GM18517 (cell line): ENCODE results near the gene SLC16A11.
"Not testable (repeated sequence)": the region's sequence is repeated elsewhere in the genome, so short reads cannot be mapped to it uniquely, and the experiment has no call there.

Source experiments
- ATAC-seq: cut with Tn5 transposase; IDR thresholded peaks from one replicate; pipeline ENCODE4 v1.9.1; 2021; ENCODE audit warnings: mild to moderate bottlenecking, moderate library complexity; ENCODE audit not compliant: unreplicated experiment

SLC16A11 gene, protein sequence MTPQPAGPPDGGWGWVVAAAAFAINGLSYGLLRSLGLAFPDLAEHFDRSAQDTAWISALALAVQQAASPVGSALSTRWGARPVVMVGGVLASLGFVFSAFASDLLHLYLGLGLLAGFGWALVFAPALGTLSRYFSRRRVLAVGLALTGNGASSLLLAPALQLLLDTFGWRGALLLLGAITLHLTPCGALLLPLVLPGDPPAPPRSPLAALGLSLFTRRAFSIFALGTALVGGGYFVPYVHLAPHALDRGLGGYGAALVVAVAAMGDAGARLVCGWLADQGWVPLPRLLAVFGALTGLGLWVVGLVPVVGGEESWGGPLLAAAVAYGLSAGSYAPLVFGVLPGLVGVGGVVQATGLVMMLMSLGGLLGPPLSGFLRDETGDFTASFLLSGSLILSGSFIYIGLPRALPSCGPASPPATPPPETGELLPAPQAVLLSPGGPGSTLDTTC

DNA sequence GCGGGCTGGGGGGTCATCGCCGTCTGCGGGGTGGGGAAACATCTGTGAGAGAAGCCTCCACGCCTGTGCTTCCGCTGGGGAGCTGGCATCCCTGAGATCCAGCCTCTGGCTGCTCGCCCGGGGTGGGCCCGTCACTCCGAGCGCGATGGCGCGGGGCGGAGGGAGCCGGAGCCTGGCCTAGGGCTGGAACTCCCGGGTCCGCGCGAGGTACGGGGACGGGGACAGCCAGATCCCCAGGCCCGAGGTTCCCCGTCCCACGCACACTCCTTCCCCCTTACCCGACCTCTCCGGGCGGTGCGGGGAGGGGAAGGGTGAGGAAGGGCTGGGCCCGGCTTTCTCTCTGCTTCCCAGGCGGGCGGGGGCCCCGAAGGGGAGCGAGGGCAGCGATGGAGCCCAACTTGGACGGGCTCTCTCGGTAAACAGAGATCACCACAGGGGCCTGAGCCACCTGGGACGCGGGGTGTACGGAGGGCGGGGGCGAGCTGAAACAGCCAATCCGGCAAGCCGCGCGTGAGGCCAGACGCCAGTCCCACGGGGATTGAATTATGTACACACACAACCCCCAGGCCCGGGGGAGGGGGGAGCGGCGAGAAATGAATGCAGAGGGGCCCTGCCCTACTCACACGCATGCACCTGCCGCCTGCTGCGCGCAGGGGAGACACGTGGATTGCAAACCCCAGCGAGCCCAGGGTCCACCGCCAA, at the start of gene SLC16A11:
Gene SLC16A11 (minus strand): TSS at position 596 of the 702 bp plus-strand sequence. CDS start 579 bp downstream, at position 17.
- ATAC-seq = no peak

DNA sequence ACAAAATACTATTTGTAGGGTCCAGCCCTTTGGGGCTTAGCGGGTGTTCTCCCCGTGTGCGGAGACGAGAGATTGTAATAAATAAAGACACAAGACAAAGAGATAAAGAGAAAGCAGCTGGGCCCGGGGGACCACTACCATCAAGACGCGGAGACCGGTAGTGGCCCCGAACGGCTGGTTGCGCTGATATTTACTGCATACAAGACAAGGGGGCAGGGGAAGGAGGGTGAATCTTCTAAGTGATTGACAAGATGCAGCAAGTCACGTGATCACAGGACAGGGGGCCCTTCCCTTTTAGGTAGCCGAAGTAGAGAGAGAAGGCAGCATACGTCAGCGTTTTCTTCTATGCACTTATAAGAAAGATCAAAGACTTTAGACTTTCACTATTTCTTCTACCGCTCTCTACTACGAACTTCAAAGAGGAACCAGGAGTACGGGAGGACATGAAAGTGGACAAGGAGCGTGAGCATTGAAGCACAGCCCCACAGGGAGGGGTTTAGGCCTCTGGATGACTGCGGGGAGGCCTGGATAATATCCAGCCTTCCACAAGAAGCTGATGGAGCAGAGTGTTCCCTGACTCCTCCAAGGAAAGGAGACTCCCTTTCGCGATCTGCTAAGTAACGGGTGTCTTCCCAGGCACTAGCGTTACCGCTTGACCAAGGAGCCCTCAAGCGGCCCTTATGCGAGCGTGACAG, 47.6 kb upstream of the SLC16A11 start:
- not testable (repeated sequence) for ATAC-seq

DNA sequence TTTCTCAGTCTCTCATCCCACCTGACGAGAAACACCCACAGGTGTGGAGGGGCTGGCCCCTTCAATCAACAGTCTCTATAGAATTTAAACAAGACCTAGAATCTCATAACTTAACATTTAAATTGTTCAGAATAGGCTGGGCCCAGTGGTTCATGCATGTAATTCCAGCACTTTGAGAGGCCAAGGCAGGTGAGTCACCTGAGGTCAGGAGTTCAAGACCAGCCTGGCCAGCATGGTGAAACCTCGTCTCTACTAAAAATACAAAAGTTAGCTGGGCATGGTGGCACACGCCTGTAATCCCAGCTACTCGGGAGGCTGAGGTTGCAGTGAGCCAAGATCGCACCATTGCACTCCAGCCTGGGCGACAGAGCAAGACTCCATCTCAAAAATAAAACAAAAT, 45.7 kb upstream of the SLC16A11 start:
- ATAC-seq = not testable (repeated sequence)

DNA sequence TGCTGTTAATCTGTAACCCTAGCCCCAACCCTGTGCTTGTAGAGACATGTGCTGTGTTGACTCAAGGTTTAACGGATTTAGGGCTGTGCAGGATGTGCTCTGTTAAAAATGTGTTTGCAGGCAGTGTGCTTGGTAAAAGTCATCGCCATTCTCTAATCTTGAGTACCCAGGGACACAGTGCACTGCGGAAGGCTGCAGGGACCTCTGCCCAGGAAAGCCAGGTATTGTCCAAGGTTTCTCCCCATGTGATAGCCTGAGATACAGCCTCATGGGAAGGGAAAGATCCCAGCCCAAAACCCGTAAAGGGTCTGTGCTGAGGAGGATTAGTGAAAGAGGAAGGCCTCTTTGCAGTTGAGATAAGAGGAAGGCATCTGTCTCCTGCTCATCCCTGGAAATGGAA, 44.5 kb upstream of the SLC16A11 start:
- not testable (repeated sequence) for ATAC-seq

DNA sequence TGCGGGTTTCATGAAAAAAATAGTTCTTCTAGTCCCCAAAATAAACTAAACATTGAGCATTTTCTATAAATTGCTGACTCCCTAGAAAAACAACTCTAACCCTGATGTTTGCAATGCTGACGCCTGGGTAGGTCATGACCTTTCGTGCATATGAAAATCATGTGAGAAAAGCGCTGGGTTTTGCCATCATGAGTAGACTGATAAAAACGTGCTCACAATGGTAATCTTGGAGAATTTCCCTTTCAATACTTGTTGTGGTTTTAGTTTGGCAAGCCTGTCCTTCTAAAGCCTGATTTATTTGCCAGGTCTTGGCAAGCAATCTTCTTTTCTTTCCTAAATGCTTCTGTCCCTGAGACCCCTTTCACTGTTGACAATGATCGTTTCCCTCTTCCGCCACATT, 40.2 kb upstream of the SLC16A11 start:
- no peak for ATAC-seq

DNA sequence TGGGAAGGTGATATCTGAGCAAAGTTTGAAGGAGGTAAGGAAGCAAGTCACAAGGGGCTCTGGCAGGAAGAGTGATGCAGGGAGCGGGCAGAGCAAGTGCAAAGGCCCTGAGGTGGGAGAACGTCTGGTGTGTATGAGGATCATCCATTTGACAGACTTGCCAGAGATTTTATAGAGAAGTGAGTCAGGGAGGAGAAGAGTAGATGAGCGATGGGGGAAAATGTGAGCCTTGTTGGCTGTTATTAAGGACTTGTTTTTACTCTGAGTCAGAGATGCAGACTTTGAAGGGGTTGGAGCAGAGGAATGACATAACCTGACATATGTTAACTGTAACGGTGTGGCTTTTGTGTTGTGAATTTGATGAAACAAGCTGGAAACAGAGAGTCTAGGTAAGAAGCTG, 39.7 kb upstream of the SLC16A11 start:
- no peak for ATAC-seq

DNA sequence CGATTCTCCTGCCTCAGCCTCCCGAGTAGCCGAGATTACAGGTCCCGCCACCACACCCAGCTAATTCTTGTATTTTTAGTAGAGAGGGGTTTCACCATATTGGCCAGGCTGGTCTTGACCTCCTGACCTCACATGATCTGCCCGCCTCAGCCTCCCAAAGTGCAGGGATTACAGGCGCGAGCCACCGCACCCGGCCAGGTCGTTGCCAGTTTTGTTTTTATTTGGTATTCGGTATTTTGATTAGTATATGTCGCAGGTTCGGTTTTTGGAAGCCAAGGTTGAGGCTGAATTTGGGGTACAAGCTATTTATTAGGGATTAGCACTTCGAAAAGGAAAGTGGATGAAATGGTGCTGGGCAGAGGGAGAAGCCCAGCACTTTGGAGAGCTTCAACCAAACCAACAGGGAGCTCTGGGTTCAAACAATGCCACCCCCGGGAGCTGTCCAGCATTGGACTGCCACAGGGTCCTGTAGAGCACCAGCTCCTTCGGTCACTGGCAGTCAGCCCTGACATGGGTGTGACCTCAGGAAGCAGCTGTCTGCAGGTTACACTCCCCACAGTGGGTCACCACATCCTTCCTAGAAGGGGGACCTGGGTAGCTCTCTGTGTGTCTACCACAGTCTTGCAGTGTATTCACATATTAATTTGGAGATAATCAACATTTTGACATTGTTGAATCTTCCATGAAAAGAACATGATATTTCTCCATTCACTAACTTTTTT, 37.6 kb upstream of the SLC16A11 start:
- ATAC-seq = no peak

DNA sequence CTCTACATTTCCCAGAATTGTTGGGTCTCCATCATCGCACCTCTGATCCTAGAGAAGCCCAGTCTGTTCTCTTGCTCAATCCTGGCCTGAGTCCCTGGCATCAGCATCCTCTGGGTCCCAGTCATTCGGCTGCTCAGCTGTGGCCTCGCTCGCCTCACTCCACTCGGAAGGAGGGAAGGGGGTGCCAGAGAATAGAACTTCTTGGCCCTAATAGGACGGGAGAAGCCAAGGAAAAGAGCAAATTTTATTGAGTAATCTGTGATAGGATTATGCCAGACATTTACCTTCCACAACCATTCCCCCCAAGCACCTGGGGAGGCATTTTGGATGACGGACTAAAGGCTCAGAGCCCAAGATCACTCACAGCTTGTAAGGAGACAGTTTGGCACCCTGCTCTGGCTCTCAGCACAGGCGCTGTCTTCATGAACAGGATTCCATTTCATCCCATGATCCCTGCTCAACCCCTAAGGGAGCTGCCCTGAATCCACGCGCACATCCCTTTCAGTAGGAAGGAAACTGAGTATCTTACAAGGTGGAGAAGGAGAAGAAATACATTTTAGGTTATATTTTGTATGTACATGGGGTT, 36.7 kb upstream of the SLC16A11 start:
- no peak for ATAC-seq

DNA sequence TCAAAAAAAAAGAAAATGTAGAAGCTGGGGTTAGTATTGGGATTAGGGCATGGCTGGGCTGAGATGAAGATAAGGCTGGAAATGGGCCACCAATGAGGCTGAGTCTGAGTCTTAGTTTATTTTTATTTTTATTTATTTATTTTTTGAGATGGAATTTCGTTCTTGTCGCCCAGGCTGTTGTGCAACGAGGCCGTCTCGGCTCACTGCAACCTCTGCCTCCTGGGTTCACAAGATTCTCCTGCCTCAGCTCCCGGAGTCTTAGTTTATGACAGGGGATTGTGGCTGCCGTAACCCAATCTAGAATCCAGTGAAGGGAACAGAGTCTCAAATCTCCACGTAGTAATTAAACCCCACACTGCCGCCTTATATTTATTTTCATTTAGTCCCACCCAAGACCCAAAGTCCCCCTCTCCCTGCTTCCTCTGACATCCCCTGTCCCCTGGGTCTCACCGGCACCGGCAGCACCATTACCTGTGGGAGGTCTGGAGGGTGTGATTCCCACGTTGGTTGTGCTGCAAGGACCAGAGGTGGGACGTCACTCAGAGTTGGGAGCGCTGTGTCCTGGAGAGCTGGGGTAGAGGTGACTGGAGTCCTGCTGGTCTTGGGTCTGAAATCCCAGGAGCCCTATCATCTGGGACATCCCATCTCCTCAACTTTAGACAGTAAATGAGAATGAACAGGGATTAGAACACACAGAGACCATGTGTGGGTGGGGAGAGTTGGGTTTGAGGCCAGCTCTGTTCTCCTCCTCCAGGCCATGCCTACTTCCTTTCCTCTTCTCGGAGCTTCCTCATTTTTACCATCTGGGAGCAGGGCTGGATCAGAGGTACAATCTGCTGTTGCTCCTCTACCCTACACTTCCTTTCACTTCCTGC, 35.9 kb upstream of the SLC16A11 start, which contains the start of gene CLEC10A:
Gene CLEC10A (minus strand): TSS at position 671 of the 875 bp plus-strand sequence. CDS start 1,439 bp downstream, outside the sequence.
- ATAC-seq = no peak

DNA sequence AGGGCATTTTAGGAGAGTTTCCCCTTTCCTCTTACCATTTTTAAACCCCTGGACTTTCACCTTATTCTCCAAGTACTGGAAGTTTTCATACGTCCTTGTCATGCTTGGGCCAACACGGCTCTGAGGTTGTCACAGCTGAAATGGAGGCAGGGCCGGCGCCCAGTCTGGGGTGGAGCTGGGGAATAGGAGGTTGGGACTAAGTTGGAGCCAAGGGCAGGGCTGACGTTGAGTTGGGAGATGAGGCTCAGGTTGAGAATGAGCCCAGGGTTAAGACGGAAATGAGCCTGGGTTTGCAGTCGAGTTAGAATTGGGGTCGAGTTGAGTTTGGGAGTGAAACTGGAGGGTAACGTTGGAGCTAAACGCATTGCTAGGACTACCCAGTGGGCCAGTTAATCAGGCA, 34.8 kb upstream of the SLC16A11 start:
- ATAC-seq = no peak

DNA sequence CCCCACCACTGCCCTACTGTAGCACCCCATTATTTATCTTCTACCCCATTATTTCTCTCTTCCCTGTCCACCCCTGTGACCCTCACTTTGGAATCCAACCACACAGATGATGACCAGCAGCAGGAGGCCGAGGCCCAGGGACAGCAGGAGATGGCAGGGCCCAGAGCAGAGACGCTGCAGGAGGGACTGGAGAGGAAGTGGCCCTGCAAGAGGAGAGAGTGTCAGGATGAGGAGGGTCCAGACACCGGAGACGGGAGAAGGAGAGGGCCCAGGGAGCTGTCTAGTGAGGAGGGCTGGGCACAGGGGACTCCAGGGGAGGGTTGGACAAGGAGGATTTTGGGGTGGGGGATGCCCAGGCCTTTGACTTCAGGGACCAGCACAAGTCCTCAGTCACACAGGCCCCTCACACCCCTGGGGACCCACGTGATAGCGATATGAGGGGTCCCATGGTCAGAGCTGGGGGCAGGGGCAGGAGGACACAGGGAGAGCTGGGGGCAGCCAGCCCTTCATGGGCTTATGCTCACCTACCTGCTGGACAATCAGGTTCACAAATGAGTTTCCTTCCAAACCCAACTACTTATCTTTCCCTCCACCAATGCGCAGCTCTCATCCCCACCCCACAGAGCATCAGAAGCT, 34.1 kb upstream of the SLC16A11 start:
- no peak for ATAC-seq

DNA sequence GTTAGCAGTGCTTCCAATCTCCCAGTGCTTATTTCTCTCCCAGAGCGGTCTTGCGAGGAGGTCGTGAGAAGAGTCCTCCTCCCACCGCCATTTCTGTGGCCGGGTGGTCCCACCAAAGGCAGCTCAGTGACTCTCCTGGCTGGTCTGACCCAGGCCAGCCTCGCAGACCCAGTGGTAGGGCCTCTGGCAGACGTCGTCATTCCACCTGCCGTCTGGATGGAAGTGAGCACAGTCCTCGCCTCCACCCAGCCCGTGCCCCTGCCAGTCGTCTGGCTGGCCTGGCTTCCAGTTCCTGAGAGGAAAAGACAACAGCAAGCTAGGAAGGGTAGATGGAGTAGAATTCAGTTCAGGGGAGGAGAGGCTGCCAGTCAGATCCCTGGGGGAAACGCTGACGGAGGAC, 31.0 kb upstream of the SLC16A11 start:
- no peak for ATAC-seq

DNA sequence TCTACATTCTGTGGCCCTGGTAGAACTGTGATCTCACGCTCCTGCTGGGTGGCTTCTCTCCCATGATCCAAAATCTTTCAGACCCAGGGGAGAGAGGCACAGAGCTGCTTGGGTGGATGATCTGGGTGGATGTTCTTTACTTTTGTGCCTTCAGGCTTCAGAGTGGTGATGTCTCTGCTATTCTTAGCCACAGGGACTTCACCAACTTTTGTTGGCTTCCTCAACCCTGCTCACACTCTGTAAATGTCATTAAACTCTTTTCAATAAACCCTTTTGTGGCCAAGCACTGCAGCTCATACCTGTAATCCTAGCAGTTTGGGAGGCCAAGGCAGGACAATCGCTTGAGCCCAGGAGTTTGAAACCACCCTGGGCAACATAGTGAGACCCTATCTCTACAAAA, 28.5 kb upstream of the SLC16A11 start:
- no peak for ATAC-seq

DNA sequence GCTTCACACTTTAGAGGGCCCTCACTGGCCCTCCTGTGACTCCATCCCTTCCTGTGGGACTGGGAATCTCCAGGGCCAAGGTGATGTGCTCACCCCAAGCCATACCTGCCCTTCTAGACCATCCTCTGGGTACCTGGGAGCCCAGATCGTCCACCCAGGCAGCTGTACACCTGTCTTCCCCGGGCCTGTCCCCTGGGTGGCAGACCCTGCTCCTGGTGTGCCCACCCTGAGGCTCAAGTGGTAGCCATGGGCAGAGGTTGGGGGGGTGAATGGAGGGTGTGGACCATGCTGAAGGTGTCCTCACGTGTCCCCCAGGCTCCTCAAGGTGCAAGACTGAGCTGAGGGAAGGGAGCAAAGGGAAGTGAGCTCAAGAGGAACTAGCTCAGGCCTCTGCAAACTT, 26.8 kb upstream of the SLC16A11 start:
- ATAC-seq = no peak

DNA sequence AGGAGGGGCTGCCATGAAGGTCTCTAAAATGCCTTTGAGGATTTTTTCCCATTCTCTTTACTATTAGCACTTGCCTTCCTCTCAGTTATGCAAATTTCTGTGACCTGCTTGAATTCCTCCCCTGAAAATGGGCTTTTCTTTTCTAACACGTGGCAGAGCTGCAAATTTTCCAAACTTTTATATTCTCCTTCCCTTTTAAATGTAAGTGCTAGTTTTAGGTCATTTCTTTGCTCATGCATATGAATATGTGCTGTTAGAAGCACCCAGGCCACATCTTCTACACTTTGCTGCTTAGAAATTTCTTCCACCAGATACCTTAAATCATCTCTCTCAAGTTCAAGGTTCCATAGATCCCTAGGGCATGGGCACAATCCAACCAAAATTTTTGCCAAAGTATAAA, 24.4 kb upstream of the SLC16A11 start:
- ATAC-seq = no peak

DNA sequence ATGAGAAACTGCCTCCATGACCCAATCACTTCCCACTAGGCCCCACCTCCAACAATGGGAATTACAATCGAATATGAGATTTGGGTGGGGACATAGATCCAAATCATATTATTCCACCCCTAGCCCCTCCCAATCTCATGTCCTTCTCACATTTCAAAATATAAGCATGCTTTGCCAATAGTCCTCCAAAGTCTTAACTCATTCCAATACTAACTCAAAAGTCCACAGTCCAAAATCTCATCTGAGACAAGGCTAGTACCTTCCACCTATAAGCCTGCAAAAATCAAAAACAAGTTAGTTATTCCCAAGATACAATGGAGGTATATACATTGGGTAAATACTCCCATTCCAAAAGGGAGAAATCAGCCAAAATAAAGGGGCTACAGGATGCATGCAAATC, 23.3 kb upstream of the SLC16A11 start:
- ATAC-seq = no peak

DNA sequence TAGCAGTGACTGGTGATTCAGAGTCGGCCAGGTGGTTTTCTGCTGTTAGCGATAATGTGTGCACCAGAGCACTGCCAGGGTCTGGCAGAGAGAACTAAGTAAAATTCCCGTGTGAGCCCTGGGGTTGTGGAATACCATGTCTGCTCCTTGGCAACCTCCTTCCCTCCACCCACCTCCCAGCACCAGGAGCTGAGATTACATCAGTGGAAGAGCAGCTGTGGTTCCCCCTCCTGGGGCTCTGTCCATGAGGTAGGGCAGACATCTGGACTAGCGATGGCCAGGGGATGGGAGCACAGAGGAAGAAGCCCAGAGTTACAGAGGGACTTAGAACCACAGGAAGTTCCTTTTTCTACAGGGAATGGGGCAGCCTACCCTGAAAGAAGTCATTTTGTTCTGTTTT, 20.4 kb upstream of the SLC16A11 start:
- ATAC-seq = no peak

DNA sequence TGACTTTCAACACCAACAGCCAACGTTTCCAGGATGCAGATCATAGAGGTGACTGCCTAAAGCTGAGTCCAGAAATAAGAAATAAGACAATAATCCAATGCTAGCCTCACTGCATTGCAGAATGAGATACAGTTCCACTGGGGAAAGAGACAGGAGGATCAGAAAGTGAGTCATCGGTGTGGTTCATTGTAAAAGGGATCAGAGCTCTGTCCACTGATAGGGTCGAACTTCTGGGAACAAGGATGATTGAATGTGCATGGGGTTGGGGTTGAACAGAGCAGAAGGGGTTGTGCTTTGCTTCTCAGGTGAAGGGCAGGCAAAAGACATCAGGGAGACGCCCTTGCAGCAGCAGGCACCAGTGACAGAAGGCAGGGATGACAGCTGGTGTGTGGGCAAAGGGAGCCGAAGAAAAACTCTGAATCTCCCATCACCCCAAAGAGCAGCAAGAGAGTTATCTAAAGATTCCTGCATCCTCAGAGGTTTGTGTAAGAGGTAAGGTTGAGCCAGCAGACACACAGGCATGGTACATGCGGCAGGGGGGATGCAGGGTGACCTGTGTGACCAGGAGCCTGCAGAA, 19.7 kb upstream of the SLC16A11 start:
- ATAC-seq = no peak
